Lung (tissue), 12 donors: ENCODE results near the gene PDCD7. TPM values are rescaled to one million over a fixed set of nuclear protein-coding genes. Genes with fewer than 3 reads are reported as not detected.

ENCODE experiments used
- ATAC-seq: fragments of 200-7000 bp; cut with Tn5 transposase; one replicate; pipeline ENCODE4 v1.9.1; 2020; ENCODE audit warnings: moderate number of reproducible peaks; ENCODE audit not compliant: insufficient read depth, low FRiP score
- DNase-seq, 3 donors: peaks; one replicate each; pipeline ENCODE4 v3.0.0-alpha.2; 2013 to 2017
- H3K27ac ChIP-seq, 2 donors: one replicate each; pipeline ENCODE4 v1.5.1; 2013; ENCODE audit warnings: mild to moderate bottlenecking in 2 of 2, moderate library complexity in 2 of 2, control low read depth in 1 of 2, inconsistent platforms in 1 of 2, low read depth in 1 of 2, low read length in 1 of 2
- H3K27me3 ChIP-seq, 3 donors: one replicate each; pipeline ENCODE4 v1.5.1; 2013; ENCODE audit warnings: low read length in 2 of 3; ENCODE audit not compliant: control insufficient read depth in 3 of 3, insufficient read depth in 3 of 3
- H3K36me3 ChIP-seq, 4 donors: one replicate each; pipeline ENCODE4 v1.5.1; 2013; ENCODE audit warnings: low read length in 4 of 4, mild to moderate bottlenecking in 1 of 4, moderate library complexity in 1 of 4; ENCODE audit not compliant: control insufficient read depth in 4 of 4, insufficient read depth in 4 of 4
- H3K4me1 ChIP-seq, 5 donors: one replicate each; pipeline ENCODE4 v1.5.1; 2013; ENCODE audit warnings: low read length in 5 of 5, mild to moderate bottlenecking in 2 of 5, moderate library complexity in 1 of 5; ENCODE audit not compliant: control insufficient read depth in 5 of 5, insufficient read depth in 5 of 5
- H3K4me3 ChIP-seq: one replicate; pipeline ENCODE4 v1.5.1; 2013; ENCODE audit warnings: mild to moderate bottlenecking, control low read depth, moderate library complexity
- H3K9ac ChIP-seq, 2 donors: one replicate each; pipeline ENCODE4 v1.5.1; 2013; ENCODE audit warnings: low read length in 2 of 2, control low read depth in 1 of 2; ENCODE audit not compliant: insufficient read depth in 1 of 2
- H3K9me3 ChIP-seq, 4 donors: one replicate each; pipeline ENCODE4 v1.5.1; 2013; ENCODE audit warnings: low read length in 3 of 4, mild to moderate bottlenecking in 1 of 4, moderate library complexity in 1 of 4; ENCODE audit not compliant: control insufficient read depth in 4 of 4, insufficient read depth in 3 of 4
- WGBS, 2 donors: extraction: QIAGEN DNeasy Blood & Tissue Kit; methylation state at CpG; one replicate each; pipeline ENCODE4 v1.1.7; 2013; 5-methylcytosine and 5-hydroxymethylcytosine counted together
- polyA plus RNA-seq, 2 donors: library from polyadenylated mRNA; stranded (reverse); fragments of 200-250 nt; gene quantifications; one replicate each; pipeline ENCODE4 v1.2.1, GENCODE V29; 2013
- total RNA-seq, 2 donors: library from RNA; depleted of rRNA in 1 of 2; stranded (reverse); fragments of >200 nt in 1 of 2; gene quantifications; one replicate each; pipeline ENCODE4 v1.2.1, GENCODE V29; 2014 to 2021
- TF ChIP-seq, protein P1 (sequence below): IDR thresholded peaks from 2 replicates; pipeline ENCODE4 v1.5.1; 2012; ENCODE audit warnings: mild to moderate bottlenecking; ENCODE audit errors: control extremely low read depth, extremely low read depth
- donor health status: control.
- donor health status: control.
- donor health status: Bipolar disorder and iron deficiency.
- donor health status: healthy.
- donor health status: DM: yes; HTN: yes; CAD: no.

Gene PDCD7
- total and polyA plus RNA-seq, 4 donors, result 8.8 to 21.7 (median 14.1) TPM

DNA sequence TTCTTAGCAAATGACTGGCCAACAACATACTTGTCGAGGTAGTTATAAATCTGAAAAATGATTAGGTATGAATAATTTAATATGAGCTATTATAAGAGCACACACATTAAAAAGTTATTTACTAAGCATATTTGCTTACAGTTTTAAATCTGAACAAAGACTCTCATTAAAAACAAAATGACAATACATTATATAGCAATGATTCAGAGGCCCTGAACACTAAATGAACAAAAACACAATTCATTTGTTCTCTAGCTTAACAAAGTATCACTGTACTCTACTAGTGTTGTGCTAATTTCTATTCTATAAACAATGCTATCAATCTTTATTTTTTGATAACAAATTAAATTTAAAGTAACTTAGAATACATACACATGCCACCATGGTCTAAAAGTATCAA is 30.5 kb upstream of the PDCD7 start:
- H3K9ac ChIP-seq, result no peak overlapping the region
- no peak for DNase-seq
- TF ChIP-seq, protein P1, sequence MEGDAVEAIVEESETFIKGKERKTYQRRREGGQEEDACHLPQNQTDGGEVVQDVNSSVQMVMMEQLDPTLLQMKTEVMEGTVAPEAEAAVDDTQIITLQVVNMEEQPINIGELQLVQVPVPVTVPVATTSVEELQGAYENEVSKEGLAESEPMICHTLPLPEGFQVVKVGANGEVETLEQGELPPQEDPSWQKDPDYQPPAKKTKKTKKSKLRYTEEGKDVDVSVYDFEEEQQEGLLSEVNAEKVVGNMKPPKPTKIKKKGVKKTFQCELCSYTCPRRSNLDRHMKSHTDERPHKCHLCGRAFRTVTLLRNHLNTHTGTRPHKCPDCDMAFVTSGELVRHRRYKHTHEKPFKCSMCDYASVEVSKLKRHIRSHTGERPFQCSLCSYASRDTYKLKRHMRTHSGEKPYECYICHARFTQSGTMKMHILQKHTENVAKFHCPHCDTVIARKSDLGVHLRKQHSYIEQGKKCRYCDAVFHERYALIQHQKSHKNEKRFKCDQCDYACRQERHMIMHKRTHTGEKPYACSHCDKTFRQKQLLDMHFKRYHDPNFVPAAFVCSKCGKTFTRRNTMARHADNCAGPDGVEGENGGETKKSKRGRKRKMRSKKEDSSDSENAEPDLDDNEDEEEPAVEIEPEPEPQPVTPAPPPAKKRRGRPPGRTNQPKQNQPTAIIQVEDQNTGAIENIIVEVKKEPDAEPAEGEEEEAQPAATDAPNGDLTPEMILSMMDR, result no peak
- no peak overlapping the region for H3K4me3 ChIP-seq
- no peaks in the 10 kb centered on the region for H3K9me3 ChIP-seq
- WGBS, 2 donors, result 85 to 98% methylated on average over 1 of the region's 1 CpG
- peaks cover 6 to 28% (median 10%) of the 10 kb centered on the region in 4 donors for H3K36me3 ChIP-seq
- ATAC-seq, result no peak
- no peaks in the 10 kb centered on the region for H3K4me1 ChIP-seq
- H3K27ac ChIP-seq, result no peak overlapping the region
- no peaks in the 10 kb centered on the region for H3K27me3 ChIP-seq

DNA sequence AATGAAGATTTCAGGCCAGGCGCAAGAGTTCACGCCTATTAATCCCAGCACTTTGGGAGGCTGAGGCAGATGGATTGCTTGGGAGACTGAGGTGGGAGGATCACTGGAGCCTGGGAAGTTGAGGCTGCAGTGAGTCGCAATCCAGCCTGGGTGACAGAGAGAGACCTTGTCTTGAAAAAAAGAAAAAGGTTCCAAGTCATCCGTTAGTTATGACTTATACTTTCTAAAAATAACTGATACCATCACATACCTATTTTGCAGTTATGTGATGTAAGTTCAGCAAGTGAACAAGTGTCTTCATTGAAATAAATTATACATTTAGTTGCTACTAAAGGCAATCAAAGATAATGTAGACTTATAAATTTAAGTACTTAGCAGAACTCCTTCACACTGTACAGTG is 29.4 kb upstream of the PDCD7 start:
- DNase-seq (no peak), ATAC-seq (no peak)
- no peaks in the 10 kb centered on the region for H3K9me3 ChIP-seq
- H3K36me3 ChIP-seq, result peaks cover 7 to 39% (median 14%) of the 10 kb centered on the region in 4 donors
- H3K4me1 ChIP-seq, result no peaks in the 10 kb centered on the region
- no peak overlapping the region for H3K27ac ChIP-seq
- H3K4me3 ChIP-seq, result no peak overlapping the region
- TF ChIP-seq, protein P1, result no peak
- H3K9ac ChIP-seq, result no peak overlapping the region
- no peaks in the 10 kb centered on the region for H3K27me3 ChIP-seq
- WGBS, 2 donors, result 92 to 93% methylated on average over 4 of the region's 4 CpGs

DNA sequence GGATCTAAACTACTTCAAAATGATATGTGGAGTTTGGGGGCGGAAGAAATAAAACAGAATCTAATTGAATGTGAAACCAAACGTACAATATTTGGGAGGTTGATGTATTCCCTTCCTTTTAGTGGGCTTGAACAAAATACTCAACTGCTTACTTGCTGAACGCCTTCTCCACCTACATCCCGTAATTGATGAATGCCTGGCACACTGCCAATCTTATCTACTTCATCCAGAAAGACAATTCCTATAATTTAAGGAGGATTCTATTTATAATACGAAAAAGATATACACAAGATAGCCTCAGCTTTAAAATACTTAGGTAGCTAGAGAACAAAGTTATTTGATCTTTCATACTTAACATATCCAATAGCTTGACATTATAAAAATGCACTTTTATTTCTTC is 23.1 kb upstream of the PDCD7 start:
- H3K36me3 ChIP-seq, result peaks cover 10 to 59% (median 35%) of the 10 kb centered on the region in 4 donors
- TF ChIP-seq, protein P1, result no peak
- WGBS, 2 donors, result 70 to 76% methylated on average over 5 of the region's 5 CpGs
- H3K27me3 ChIP-seq, result no peaks in the 10 kb centered on the region
- no peaks in the 10 kb centered on the region for H3K4me1 ChIP-seq
- DNase-seq (no peak), ATAC-seq (no peak)
- no peak overlapping the region for H3K4me3 ChIP-seq
- H3K27ac ChIP-seq, result no peak overlapping the region
- no peak overlapping the region for H3K9ac ChIP-seq
- no peaks in the 10 kb centered on the region for H3K9me3 ChIP-seq

DNA sequence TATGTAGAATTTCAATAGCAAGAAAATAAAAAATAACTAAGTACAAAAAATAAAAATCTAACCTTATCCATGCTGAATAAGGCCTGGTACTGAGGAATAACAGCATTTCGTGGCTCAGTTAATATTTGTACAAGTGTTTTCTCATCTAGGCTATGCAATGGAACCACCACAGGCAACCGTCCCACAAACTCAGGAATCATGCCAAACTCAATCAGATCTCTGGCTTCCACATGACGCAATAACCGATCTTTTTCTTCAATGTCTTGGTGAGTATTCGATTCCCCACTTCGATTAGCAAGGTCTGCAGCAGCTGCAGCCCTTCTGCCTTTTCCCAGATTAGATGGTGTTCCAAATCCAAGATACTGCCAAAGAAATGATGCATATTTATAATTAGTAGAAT is 21.1 kb upstream of the PDCD7 start:
- no peak for ATAC-seq
- peaks cover 12 to 54% (median 37%) of the 10 kb centered on the region in 4 donors for H3K36me3 ChIP-seq
- H3K4me1 ChIP-seq, result no peaks in the 10 kb centered on the region
- H3K27me3 ChIP-seq, result no peaks in the 10 kb centered on the region
- TF ChIP-seq, protein P1, result no peak
- no peak overlapping the region for H3K27ac ChIP-seq
- H3K9ac ChIP-seq, result no peak overlapping the region
- DNase-seq, result no peak
- no peak overlapping the region for H3K4me3 ChIP-seq
- WGBS, 2 donors, result 87 to 90% methylated on average over 6 of the region's 6 CpGs
- no peaks in the 10 kb centered on the region for H3K9me3 ChIP-seq
